HUDEP-2 (cell line): ENCODE data around the gene PIF1.
"Not testable (repeated sequence)": the region's sequence is repeated elsewhere in the genome, so short reads cannot be mapped to it uniquely, and the experiment has no call there.

Experiments used
- DNase-seq, 76 experiments: peaks; one replicate each; lab custom pipeline; 2025; ENCODE audit not compliant: unreplicated experiment in 76 of 76; lab: John Stamatoyannopoulos, UW

PIF1 gene

DNA sequence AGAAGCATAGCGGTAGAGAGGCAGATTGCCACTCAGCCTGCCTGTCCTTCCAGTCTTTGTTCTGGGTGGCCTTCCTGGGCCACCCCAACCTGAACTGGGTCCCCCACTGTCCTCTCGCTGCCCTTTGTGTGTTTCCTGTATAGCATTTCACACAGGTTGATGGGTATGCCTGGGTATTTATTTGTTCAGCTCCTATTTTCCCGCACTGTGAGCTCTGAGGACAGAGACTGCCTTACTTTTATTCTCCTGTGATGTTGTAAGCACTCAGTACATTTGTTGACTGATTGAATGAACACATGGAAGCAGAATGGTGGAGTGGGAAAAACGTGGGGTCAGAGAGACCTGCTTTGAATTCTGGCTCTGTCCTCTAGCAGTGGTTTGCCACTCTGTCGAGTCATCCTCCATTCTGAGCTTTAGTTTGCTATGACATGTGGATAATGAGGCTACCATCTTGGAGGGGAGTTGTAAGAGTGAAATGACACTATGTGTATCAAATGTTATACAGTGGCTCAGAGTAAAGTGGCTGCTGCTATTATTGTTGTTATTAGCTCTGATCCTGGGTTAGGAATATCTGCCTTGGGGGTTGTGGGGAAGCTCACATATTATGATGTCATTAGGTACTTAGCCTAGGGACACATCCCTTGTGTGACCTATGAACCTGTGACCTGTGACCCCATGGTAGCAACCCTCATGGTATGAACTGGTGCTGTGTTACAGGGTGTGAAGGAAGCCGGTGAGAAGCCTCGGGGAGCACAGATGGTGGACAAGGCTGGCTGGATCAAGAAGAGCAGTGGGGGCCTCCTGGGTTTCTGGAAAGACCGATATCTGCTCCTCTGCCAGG is 22.6 kb upstream of the PIF1 start:
- DNase-seq = no peak

DNA sequence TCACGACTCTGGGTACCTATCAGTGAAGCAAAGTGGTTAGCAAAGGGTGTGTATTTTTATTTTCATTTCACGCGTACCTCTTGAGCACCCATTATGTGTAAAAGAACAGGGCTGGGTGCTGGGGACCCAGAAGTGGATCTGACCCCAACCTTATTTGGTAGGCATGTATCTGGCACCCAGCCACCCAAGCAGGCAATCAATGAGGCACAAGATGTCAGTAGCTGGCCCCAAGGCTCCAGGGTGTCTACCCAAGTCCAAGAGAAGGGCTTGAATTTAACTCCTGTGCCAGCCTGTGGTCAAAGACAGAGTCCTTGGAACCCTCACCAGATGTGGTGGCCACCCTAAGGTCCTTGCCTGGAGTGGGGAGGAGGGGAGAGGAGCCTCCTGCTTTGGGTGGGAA is 22.0 kb upstream of the PIF1 start:
- no peak for DNase-seq

- no peak for DNase-seq
These were observed 21.6 kb upstream of the PIF1 start for GRCh38 chr15:64847016-64847415.

DNA sequence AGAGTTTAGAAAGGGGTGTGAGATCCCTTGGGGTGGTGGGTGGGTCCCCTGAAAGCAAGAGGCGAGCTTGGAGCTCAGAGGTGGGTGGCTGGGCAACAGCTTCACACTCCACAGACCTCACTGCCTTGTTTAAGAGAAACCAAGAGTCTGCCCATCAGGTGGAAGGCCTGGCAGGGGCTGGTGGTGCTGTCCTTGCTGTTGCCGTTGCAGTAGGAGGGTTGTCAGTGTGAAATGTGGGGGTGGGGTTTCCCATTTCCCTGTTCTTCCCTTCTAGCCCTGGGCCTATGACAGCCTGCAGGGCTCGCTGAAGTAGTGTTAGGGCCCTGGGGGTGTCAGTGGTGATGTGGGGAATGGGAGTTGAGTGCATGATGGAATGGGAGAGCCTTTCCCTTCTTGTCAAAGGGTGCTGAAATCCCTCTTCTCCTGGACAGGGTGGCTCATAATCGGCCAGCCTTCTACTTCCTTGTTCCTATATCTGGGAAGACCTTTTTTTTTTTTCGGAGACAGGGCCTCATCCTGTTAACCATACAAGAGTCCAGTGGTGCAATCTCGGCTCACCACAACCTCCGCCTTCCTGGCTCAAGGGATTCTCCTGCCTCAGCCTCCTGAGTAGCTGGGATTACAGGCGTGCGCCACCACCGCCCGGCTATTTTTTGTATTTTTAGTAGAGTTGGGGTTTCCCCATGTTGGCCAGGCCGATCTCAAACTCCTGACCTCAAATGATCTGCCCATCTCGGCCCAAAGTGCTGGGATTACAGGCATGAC is 20.6 kb upstream of the PIF1 start:
- DNase-seq = no peak

GRCh38 chr15:64845183-64845611 is 19.8 kb upstream of the PIF1 start:
- DNase-seq = peak in 20 of 76 experiments; percentile 3 to 44 (median 14)

- DNase-seq = peak in 26 of 76 experiments; percentile 6 to 42 (median 20)
These were observed 19.2 kb upstream of the PIF1 start for GRCh38 chr15:64844576-64845145.

DNA sequence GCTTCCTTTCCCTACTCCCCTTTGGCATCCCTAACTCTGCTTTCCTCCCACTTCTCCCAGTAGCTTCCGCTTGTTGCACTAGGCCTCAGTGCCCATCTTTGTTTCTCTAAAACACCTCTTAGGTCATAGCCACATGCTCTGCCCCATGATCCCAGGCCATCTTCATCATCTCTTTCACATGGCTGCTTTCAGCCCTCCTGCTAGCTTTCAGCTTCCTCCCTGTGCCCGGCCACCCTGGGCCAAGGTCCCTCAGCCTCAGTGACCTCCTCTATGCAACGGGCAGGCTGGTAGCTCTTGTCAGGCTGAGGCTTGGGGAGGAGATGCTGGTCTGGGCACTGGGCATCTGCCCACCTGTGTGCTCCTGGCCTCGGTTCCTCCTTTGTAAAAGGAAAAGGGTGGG is 18.5 kb upstream of the PIF1 start:
- DNase-seq = no peak

DNA sequence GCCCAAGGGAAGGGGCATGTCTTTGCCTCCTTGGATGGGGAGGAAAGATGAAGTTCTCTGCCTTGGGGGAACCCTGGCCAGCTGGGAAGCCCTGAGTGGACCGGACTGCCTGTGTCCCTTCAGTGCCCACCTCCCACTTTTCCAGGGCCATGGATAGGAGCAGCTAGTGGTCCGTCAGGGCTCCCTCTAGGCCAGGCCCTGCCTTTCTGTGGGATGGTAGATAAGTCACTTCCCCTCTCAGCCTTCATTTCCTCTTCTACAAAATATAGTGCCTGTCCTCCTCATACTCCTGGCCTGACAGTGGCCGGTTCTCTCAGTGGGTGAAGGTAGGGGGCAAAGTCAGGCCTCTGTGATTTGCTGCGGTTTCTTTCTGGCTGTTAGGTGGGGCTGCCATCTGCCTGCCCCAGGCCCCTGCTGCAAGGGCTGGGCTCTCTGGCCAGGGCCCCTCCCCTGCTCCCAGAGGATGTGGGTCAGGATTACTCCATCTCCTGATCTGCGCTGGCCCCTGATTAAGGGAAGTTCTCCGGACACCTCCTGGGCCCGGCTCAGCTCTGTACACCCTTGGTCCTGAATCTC is 17.6 kb upstream of the PIF1 start:
- DNase-seq = peak in 18 of 76 experiments; percentile 3 to 34 (median 16)

DNA sequence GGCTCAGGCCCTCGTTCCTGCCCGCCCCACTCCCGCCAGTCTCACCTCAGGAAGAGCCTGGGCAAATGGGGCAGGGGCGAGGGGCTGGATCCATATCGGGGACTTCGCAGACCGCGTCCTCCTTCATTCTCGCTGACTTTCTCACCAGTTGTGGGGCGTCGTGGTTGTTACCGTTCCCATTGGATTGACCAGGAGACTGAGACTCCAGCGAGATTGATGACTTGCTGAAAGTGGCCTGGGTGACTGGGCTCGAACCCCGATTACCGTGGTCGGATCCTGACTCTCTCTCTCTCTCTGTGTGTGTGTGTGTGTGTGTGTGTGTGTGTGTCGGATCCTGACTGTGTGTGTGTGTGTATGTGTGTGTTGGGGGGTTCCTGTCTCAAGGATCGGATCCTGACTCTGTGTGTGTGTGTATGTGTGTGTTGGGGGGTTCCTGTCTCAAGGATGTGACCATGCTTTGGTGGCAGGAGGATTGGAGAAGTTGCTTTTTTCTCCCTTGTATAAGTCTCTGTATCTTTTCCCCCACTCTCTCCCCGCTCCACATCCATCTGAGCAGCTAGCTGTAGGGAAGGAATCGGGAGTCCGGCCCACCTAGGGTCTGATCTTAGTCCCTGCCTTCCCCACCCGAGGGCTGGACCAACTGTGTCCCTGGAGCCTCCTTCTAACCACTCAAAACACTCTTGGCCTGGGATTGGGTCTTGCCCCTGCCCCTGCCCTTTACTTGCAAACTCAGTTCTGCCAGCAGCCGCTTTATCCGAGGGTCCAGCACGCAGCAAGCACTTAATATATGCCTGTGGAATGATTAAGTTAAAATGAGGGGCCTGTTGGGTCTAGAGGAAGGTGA is 16.9 kb upstream of the PIF1 start:
- peak in 4 of 76 experiments; percentile 6 to 35 (median 10) for DNase-seq

DNA sequence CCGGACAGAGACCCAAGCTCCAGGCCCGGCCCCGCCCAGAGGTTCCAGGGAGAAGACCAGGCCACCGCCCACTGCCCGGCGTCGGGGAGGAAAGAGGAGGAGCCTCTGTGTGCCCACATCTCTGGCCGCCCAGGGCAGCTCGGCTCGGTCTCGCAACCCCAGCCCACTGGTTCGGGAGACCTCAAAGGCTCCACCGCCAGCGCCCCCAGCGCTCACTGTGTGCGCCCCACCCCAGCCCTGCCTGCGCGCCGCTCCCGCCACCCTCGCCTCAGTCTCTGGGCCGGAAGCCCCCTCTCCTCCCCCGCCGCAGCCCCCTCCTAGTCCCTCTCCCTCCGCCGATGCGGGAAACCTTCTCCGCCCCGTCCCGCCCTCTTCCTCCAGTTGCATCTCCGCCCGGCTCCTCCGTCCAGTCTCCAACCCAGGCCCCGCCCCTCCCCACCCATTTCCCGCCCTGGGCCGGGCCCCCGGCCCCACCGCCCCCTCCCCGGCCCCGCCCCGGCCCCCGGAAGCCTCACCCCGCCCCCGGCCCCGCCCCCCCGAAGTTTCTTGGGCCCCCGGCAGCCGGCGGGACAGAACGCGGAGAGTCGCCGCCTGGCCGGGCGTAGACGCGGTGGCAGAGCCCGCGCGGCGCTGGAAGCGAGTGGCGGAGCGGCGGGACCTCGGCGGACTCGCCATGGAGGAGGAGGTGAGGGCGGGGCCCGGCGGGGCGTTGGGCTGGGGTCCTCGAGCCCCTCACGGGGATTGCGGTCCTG is 16.1 kb upstream of the PIF1 start, which contains the start of gene PLEKHO2:
Gene PLEKHO2 (plus strand): TSS at position 572 of the 752 bp plus-strand sequence. CDS start 102 bp downstream, at position 674.
- DNase-seq = peak in 73 of 76 experiments; percentile 17 to 90 (median 73)

- no peak for DNase-seq
These were observed 15.6 kb upstream of the PIF1 start for GRCh38 chr15:64841060-64841343.

GRCh38 chr15:64837502-64837901 is 12.1 kb upstream of the PIF1 start:
- no peak for DNase-seq

DNA sequence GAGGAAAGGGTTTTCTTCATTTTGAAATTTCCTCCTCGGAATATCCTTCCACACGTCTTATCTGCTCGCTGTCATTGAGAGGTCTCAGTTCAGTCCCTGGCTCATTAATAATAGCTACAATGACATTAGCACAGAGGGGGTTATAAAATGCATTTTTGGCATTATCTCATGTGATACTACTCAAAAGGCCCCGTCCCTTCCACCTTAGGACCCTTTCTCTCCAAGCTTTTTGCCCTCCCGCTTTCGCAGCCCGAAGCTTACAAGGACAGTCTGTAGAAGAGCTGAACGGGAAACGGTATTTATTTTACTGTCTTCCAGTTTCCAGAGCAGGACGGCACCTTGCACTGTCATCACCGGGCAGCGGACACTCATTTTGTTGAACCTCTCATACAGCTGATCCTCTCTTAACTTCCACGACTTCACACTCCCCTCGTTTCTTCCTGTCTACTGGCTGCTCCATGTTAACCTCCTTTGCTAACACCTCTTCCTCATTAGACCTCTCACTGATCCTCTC is 10.6 kb upstream of the PIF1 start:
- DNase-seq = no peak

DNA sequence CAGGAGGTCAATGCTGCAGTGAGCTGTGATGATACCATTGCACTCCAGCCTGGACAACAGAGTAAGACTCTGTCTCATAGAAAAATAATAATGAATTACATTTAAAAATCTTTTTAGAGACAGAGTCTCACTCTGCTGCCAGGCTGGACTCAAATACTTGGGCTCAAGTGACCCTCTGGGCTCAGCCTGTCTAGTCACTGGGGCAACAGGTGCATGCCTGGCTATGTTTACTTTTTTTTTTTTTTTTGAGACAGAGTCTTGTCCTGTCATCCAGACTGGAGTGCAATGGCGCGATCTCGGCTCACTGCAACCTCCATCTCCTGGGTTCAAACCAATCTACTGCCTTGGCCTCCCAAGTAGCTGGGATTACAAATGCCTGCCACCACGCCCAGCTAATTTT is 8.2 kb upstream of the PIF1 start:
- DNase-seq = no peak

GRCh38 chr15:64828985-64829384 is 3.5 kb upstream of the PIF1 start:
- DNase-seq = no peak

- peak in 2 of 76 experiments; percentile 35 to 57 for DNase-seq
These were observed 467 bp downstream of the PIF1 start for GRCh38 chr15:64824929-64825430.

- no peak for DNase-seq
These were observed 9.0 kb downstream of the PIF1 start for GRCh38 chr15:64816452-64816851.

GRCh38 chr15:64814965-64815364 is 10.5 kb downstream of the PIF1 start:
- not testable (repeated sequence) for DNase-seq

GRCh38 chr15:64814283-64814682 is 11.2 kb downstream of the PIF1 start:
- not testable (repeated sequence) for DNase-seq
